IMR-90 (cell line): ENCODE measurements around the gene VSIG10L2. TPM values are rescaled to one million over a fixed set of nuclear protein-coding genes. Genes with fewer than 3 reads are reported as not detected.

Experiments
- ATAC-seq: fragments of 200-7000 bp; cut with Tn5 transposase; 2 replicates; pipeline ENCODE4 v1.9.1; 2020; ENCODE audit warnings: low read depth, mild to moderate bottlenecking, moderate library complexity
- BruUV-seq: library from RNA; stranded (reverse); fragments of 400-500 nt; replicated peaks from 2 replicates; lab custom pipeline; 2021; lab: Mats Ljungman, UMichigan
- CTCF ChIA-PET: fragments of 300-600 bp; formaldehyde crosslinking; extraction: SDS; loops from one replicate; lab custom pipeline; 2021; ENCODE audit warnings: antibody characterized with exemption; lab: Yijun Ruan, JAX
- POLR2A ChIA-PET: fragments of 300-600 bp; sonication (Branson Sonifier 250); formaldehyde crosslinking; loops from one replicate; lab custom pipeline; 2022; ENCODE audit warnings: antibody characterized with exemption; ENCODE audit not compliant: unreplicated experiment; lab: Charles Lee
- DNase-seq: peaks from one replicate; pipeline ENCODE4 v3.0.0; 2013
- H2AFZ ChIP-seq: replicated peaks from 2 replicates; pipeline ENCODE3; 2013; ENCODE audit warnings: low read length, mild to moderate bottlenecking; ENCODE audit not compliant: poor library complexity
- H2AK5ac ChIP-seq: 2 replicates; pipeline ENCODE4 v1.6.1; 2013; ENCODE audit warnings: low read depth, low read length, inconsistent platforms
- H2AK9ac ChIP-seq: replicated peaks from 2 replicates; pipeline ENCODE3; 2013; ENCODE audit warnings: mild to moderate bottlenecking, low read depth, low read length, moderate library complexity; ENCODE audit not compliant: poor library complexity
- H2BK120ac ChIP-seq: 2 replicates; pipeline ENCODE4 v1.6.1; 2013; ENCODE audit warnings: low read depth, low read length, inconsistent platforms
- H2BK15ac ChIP-seq: 3 replicates; pipeline ENCODE4 v1.6.1; 2013; ENCODE audit warnings: low read depth, low read length, inconsistent platforms
- H2BK20ac ChIP-seq: 2 replicates; pipeline ENCODE4 v1.6.1; 2013; ENCODE audit warnings: low read depth, mild to moderate bottlenecking, inconsistent platforms, low read length, moderate library complexity
- H2BK5ac ChIP-seq: 2 replicates; pipeline ENCODE4 v1.6.1; 2013; ENCODE audit warnings: mild to moderate bottlenecking, low read depth, low read length, inconsistent platforms; ENCODE audit not compliant: poor library complexity, severe bottlenecking
- H3K14ac ChIP-seq: replicated peaks from 2 replicates; pipeline ENCODE4 v1.6.1; 2013; ENCODE audit warnings: low read depth, low read length, inconsistent platforms
- H3K18ac ChIP-seq: 2 replicates; pipeline ENCODE4 v1.6.1; 2013; ENCODE audit warnings: low read depth, low read length, control low read depth
- H3K23ac ChIP-seq: 2 replicates; pipeline ENCODE4 v1.6.1; 2013; ENCODE audit warnings: low read depth, low read length, inconsistent platforms
- H3K27ac ChIP-seq: 2 replicates; pipeline ENCODE4 v1.5.1; 2013; ENCODE audit warnings: mild to moderate bottlenecking, control low read depth, low read length; ENCODE audit not compliant: insufficient read depth
- H3K27me3 ChIP-seq: 2 replicates; pipeline ENCODE4 v1.6.1; 2013; ENCODE audit warnings: low read length; ENCODE audit not compliant: control insufficient read depth, insufficient read depth
- H3K36me3 ChIP-seq: 2 replicates; pipeline ENCODE4 v1.6.1; 2013; ENCODE audit warnings: low read length, mixed read lengths; ENCODE audit not compliant: control insufficient read depth, insufficient read depth
- H3K4ac ChIP-seq: 2 replicates; pipeline ENCODE4 v1.6.1; 2013; ENCODE audit warnings: low read depth, low read length, inconsistent platforms
- H3K4me1 ChIP-seq: 2 replicates; pipeline ENCODE4 v1.6.1; 2013; ENCODE audit warnings: low read length, mixed read lengths; ENCODE audit not compliant: control insufficient read depth, insufficient read depth
- H3K4me2 ChIP-seq: 2 replicates; pipeline ENCODE4 v1.6.1; 2013; ENCODE audit warnings: low read depth, mild to moderate bottlenecking, control low read depth, low read length, moderate library complexity
- H3K4me3 ChIP-seq: 2 replicates; pipeline ENCODE4 v1.5.1; 2013; ENCODE audit warnings: low read depth, mild to moderate bottlenecking, control low read depth, low read length, moderate library complexity; ENCODE audit not compliant: insufficient read depth
- H3K56ac ChIP-seq: 2 replicates; pipeline ENCODE4 v1.6.1; 2013; ENCODE audit warnings: low read length, inconsistent platforms; ENCODE audit not compliant: insufficient read depth; ENCODE audit errors: extremely low read depth
- H3K79me1 ChIP-seq, 2 experiments: 2 replicates each; pipeline ENCODE4 v1.6.1; 2013; ENCODE audit warnings: low read length in 2 of 2, inconsistent platforms in 1 of 2, low read depth in 1 of 2
- H3K9ac ChIP-seq: 2 replicates; pipeline ENCODE4 v1.6.1; 2013; ENCODE audit warnings: low read depth, low read length, control low read depth
- H3K9me1 ChIP-seq: 2 replicates; pipeline ENCODE4 v1.6.1; 2013; ENCODE audit warnings: low read length, inconsistent platforms; ENCODE audit not compliant: insufficient read depth
- H3K9me3 ChIP-seq: 2 replicates; pipeline ENCODE4 v1.6.1; 2013; ENCODE audit warnings: low read length; ENCODE audit not compliant: control insufficient read depth, insufficient read depth
- H4K20me1 ChIP-seq: 2 replicates; pipeline ENCODE4 v1.6.1; 2013; ENCODE audit warnings: low read length, inconsistent platforms; ENCODE audit not compliant: insufficient read depth
- H4K5ac ChIP-seq: 2 replicates; pipeline ENCODE4 v1.6.1; 2013; ENCODE audit warnings: mild to moderate bottlenecking, low read depth, low read length, control low read depth
- H4K8ac ChIP-seq, 2 experiments: 2 replicates each; pipeline ENCODE4 v1.6.1; 2013; ENCODE audit warnings: low read depth in 2 of 2, low read length in 2 of 2, control low read depth in 1 of 2, inconsistent platforms in 1 of 2
- H4K91ac ChIP-seq: 2 replicates; pipeline ENCODE4 v1.6.1; 2013; ENCODE audit warnings: low read depth, low read length, inconsistent platforms; ENCODE audit not compliant: insufficient read depth
- MAFK ChIP-seq: IDR thresholded peaks from 2 replicates; pipeline ENCODE4 v1.6.1; 2012; ENCODE audit warnings: low read depth, low read length, improper control_type of control experiment
- RCOR1 ChIP-seq: IDR thresholded peaks from 2 replicates; pipeline ENCODE4 v1.6.1; 2012; ENCODE audit warnings: mild to moderate bottlenecking, low read length, improper control_type of control experiment; ENCODE audit not compliant: insufficient replicate concordance
- WGBS, 2 experiments: methylation state at CpG; one replicate each; pipeline versions ENCODE4 v1.1.5 to v1.1.7; 2013; ENCODE audit warnings: missing lambda C conversion rate in 2 of 2; ENCODE audit not compliant: insufficient read length in 1 of 2; ENCODE audit errors: extremely low coverage in 2 of 2; 5-methylcytosine and 5-hydroxymethylcytosine counted together
- dilution Hi-C: fragments of 300-500 bp; cut with HindIII; formaldehyde crosslinking; loops from one replicate; pipeline ENCODE4 v1.14.3; 2018; ENCODE audit warnings: low sequenced_read_pairs; ENCODE audit not compliant: unreplicated experiment
- in situ Hi-C: fragments of 300-500 bp; cut with MboI; formaldehyde crosslinking; loops from 3 replicates; pipeline ENCODE4 v1.14.3; 2019; ENCODE audit warnings: low sequenced_read_pairs, inconsistent platforms, mixed read lengths
- intact Hi-C: fragments of 100-400 bp; cut with micrococcal nuclease; formaldehyde crosslinking; loops from 2 replicates; pipeline ENCODE4 v1.10.0; 2022
- polyA plus RNA-seq, 3 experiments: library from polyadenylated mRNA; depleted of rRNA; stranded (reverse); fragments of >200 nt; gene quantifications; 2 replicates each; pipeline ENCODE4 v1.2.3, GENCODE V29; 2012; ENCODE audit warnings: low replicate concordance in 1 of 3
- total RNA-seq: library from RNA; depleted of rRNA; stranded (reverse); fragments of >200 nt; gene quantifications from 2 replicates; pipeline ENCODE4 v1.2.3, GENCODE V29; 2012
- TF ChIP-seq, protein P1 (sequence below): fragments of 150-350 bp; IDR thresholded peaks from 2 replicates; pipeline ENCODE4 v1.6.1; 2017; ENCODE audit warnings: mild to moderate bottlenecking, antibody characterized with exemption, low read length, low read depth
- TF ChIP-seq, protein P2 (sequence below): fragments of 150-350 bp; IDR thresholded peaks from 2 replicates; pipeline ENCODE4 v1.6.1; 2016; ENCODE audit warnings: low read depth, mild to moderate bottlenecking, low read length, moderate library complexity, borderline replicate concordance

Gene VSIG10L2
- total and polyA plus RNA-seq, 2 of the 4 experiments (the other 2 are of a cell fraction) = under 0.01 TPM; not detected in 1

DNA sequence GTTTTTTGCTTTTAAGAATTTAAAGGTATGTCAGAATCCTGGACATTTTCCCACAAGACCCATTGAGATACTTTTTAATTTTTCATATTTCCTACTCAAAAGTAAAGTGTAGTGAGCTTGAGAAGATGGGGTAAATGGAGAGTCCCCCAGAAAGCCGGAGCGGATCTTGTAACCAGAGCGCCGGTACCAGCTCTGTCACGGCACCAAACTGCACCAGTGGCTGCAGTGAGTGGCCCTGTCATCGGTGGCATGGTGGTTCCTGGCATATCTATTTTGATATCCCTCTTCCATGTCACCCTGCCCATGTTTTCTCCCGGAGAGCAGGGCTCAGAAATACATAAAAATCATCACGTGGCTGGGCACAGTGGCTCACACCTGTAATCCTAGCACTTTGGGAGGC is 22.2 kb upstream of the VSIG10L2 start:
- Histone ChIP-seq H2AFZ (no peak overlapping the region), H3K4me1 (no peaks in the 10 kb centered on the region), H3K36me3 (no peaks in the 10 kb centered on the region), H3K27me3 (peaks cover 36% of the 10 kb centered on the region), H2AK9ac (no peak overlapping the region), H3K56ac (no peak overlapping the region), H3K9me1 (no peaks in the 10 kb centered on the region), H3K27ac (no peak overlapping the region), H2AK5ac (no peak overlapping the region), H3K9me3 (no peaks in the 10 kb centered on the region), H3K9ac (no peak overlapping the region), H3K14ac (no peak overlapping the region), H2BK15ac (no peak overlapping the region), H4K8ac (no peak overlapping the region), H4K20me1 (no peaks in the 10 kb centered on the region), H4K5ac (no peak overlapping the region), H3K4me2 (no peak overlapping the region), H4K91ac (no peak overlapping the region), H2BK20ac (no peak overlapping the region), H2BK5ac (no peak overlapping the region), H3K79me1 (no peaks in the 10 kb centered on the region), H2BK120ac (no peak overlapping the region), H3K4me3 (no peak overlapping the region), H3K23ac (no peak overlapping the region), H3K4ac (no peak overlapping the region), H3K18ac (no peak overlapping the region)
- in situ Hi-C loops (no loop called here), dilution Hi-C loops (loop anchor here (25.0 kb wide), 1 partner anchor 289 kb away; the partner anchor contains the start of genes FAM118B and RPUSD4), intact Hi-C loops (loop anchor here (1.0 to 2.0 kb wide), 2 partner anchors 139 to 271 kb away; partner anchors contain the start of gene CDON)
- TF ChIP-seq, protein P1, sequence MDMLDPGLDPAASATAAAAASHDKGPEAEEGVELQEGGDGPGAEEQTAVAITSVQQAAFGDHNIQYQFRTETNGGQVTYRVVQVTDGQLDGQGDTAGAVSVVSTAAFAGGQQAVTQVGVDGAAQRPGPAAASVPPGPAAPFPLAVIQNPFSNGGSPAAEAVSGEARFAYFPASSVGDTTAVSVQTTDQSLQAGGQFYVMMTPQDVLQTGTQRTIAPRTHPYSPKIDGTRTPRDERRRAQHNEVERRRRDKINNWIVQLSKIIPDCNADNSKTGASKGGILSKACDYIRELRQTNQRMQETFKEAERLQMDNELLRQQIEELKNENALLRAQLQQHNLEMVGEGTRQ = no peak
- TF ChIP-seq MAFK (no peak), RCOR1 (no peak)
- TF ChIP-seq, protein P2, sequence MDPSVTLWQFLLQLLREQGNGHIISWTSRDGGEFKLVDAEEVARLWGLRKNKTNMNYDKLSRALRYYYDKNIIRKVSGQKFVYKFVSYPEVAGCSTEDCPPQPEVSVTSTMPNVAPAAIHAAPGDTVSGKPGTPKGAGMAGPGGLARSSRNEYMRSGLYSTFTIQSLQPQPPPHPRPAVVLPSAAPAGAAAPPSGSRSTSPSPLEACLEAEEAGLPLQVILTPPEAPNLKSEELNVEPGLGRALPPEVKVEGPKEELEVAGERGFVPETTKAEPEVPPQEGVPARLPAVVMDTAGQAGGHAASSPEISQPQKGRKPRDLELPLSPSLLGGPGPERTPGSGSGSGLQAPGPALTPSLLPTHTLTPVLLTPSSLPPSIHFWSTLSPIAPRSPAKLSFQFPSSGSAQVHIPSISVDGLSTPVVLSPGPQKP = no peak
- WGBS, 2 experiments = 67% methylated on average over 1 of the region's 8 CpGs; no CpG with 5 or more reads in 1 of the 2 experiments
- ATAC-seq (no peak), DNase-seq (no peak)
- ChIA-PET CTCF (interaction anchor here (0.9 to 1.8 kb wide), 3 partner anchors 18 to 281 kb away, joined by 3 to 6 read pairs (median 3); no protein-coding TSS in a partner anchor), POLR2A (no interaction called here)
- BruUV-seq = no TSS peak
